Dendritic cell treated with granulocyte-macrophage colony-stimulating factor and Interleukin-4, amounts not matched to agents 40 ng/mL and 50 ng/mL, for 4 days (primary cell): Measurements from ENCODE around the gene GRAMD2A.
A peak's percentile ranks its signal among the peaks of the same experiment; 100 is the strongest.

Source experiments
- H3K27ac Mint-ChIP-seq: one replicate; pipeline ENCODE4 v1.8.0; 2022; ENCODE audit warnings: mild to moderate bottlenecking, mixed read lengths
- H3K27me3 Mint-ChIP-seq: one replicate; pipeline ENCODE4 v1.8.0; 2022; ENCODE audit warnings: mild to moderate bottlenecking, mixed read lengths
- H3K36me3 Mint-ChIP-seq: one replicate; pipeline ENCODE4 v1.8.0; 2022; ENCODE audit warnings: low read depth, mixed read lengths
- H3K4me1 Mint-ChIP-seq: one replicate; pipeline ENCODE4 v1.8.0; 2022; ENCODE audit warnings: low read depth, mixed read lengths
- H3K4me3 Mint-ChIP-seq: one replicate; pipeline ENCODE4 v1.8.0; 2022; ENCODE audit warnings: mild to moderate bottlenecking, moderate library complexity, mixed read lengths
- H3K9me3 Mint-ChIP-seq: one replicate; pipeline ENCODE4 v1.8.0; 2022; ENCODE audit warnings: mixed read lengths
- intact Hi-C: fragments of 100-400 bp; cut with micrococcal nuclease; formaldehyde crosslinking; loops from one replicate; pipeline ENCODE4 v1.15.0; 2022

Gene GRAMD2A

DNA sequence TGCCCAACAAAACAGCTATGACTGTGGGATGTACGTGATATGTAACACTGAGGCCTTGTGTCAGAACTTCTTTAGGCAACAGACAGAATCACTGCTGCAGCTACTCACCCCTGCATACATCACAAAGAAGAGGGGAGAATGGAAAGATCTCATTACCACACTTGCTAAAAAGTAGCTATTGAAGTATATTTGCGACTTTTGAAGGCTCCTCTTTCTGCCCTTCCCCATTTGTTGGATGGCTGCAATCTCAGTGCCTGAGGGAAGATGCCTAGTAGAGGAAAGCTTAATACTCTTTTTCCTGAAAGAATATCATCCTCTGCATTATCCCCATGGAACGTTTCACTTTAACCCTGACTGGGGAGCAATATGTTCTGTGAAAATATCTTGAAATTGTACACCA lies 57.5 kb downstream of the GRAMD2A start:
- H3K4me1 Mint-ChIP-seq: peaks cover 6% of the 10 kb centered on the region
- intact Hi-C loops: no loop called here
- H3K9me3 Mint-ChIP-seq: no peaks in the 10 kb centered on the region
- no peak overlapping the region for H3K27ac Mint-ChIP-seq
- H3K36me3 Mint-ChIP-seq: no peaks in the 10 kb centered on the region
- no peaks in the 10 kb centered on the region for H3K27me3 Mint-ChIP-seq
- H3K4me3 Mint-ChIP-seq: no peak overlapping the region

- H3K4me1 Mint-ChIP-seq: peaks cover 6% of the 10 kb centered on the region
- H3K4me3 Mint-ChIP-seq: no peak overlapping the region
- no peaks in the 10 kb centered on the region for H3K36me3 Mint-ChIP-seq
- H3K27me3 Mint-ChIP-seq: no peaks in the 10 kb centered on the region
- no peak overlapping the region for H3K27ac Mint-ChIP-seq
- no peaks in the 10 kb centered on the region for H3K9me3 Mint-ChIP-seq
- intact Hi-C loops: no loop called here
Measured at GRCh38 chr15:72139667-72140066, 57.9 kb downstream of the GRAMD2A start.

DNA sequence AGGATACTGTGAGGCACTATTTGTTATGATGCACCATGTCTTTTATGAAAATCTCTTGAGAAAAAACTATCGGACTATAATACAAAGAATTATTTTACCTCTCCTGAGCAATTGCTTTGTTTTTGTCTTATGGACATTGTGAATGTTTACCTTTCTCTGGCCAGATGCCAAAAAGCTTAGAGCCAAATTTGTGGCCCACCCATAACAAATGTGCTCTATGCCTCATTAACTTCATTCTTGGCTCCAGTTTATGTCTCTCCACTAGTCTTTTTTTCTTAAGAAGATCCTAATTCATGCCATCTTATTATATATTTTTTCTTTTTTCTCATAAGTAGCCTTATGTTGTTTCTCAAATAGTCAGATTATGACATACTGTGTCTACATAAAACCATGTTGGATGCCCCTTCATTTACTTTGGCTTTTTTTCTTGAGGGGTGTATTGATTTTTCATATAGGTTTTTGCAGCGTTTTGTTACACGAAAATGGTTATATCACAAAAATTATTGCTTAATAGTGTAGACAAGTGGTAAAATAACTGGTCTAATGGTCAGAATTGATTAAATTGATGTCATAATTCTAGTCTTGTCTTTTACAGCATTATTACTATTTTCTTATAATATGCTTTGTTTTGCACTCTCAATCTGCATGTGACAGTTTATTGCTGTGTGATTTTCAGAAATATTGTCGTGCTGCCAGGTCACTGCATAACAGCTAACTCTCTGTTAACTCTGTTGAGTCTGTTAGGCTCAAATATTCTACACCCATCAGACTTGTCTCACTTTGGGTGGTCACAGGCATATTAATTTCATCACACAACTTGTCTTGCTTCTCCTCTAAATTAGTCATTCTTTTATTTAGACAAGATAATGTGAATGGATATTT lies 61.2 kb downstream of the GRAMD2A start:
- H3K27me3 Mint-ChIP-seq: no peaks in the 10 kb centered on the region
- H3K4me1 Mint-ChIP-seq: peaks cover 2% of the 10 kb centered on the region
- H3K27ac Mint-ChIP-seq: no peak overlapping the region
- intact Hi-C loops: no loop called here
- H3K36me3 Mint-ChIP-seq: no peaks in the 10 kb centered on the region
- H3K9me3 Mint-ChIP-seq: no peaks in the 10 kb centered on the region
- no peak overlapping the region for H3K4me3 Mint-ChIP-seq

DNA sequence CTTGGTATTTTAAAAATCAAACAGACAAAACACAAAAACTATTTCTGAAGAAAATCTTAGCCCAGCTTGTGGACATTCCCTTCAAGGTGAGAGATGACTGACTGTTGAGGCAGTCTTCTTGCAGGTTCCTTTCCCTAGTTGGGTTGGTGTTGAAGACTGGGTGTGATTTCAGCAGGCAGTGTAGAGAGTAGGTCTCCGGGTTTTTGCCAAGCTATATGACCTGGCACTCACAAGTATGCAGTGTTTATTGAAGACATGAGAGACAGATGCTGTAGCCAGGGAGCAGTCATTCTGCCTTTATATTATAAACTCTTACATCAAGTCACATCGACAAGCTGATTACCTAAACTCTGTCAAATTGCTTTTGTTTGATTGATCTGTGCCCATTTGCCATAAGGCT lies 61.9 kb downstream of the GRAMD2A start:
- Mint-ChIP-seq H3K27ac (no peak overlapping the region), H3K4me1 (no peaks in the 10 kb centered on the region), H3K27me3 (no peaks in the 10 kb centered on the region), H3K4me3 (no peak overlapping the region), H3K9me3 (no peaks in the 10 kb centered on the region), H3K36me3 (no peaks in the 10 kb centered on the region)
- intact Hi-C loops: no loop called here

DNA sequence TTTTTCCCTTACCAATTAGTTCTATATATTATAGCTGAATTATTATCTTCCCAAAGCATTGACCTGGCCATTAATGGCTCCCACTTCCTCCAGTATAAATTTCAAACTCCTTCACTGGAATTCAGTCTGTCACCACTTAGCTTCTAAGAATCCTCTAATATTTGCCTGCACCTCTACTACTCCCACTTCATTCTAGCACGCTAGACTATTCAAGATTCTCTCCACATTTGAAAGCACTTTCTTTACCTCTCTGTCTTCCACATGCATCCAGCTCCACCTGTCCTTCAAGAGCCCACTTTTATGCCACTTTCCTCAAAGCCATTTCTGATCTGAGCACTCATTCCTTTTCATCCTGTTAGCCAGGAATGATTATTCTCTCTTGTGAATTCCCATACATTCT lies 64.4 kb downstream of the GRAMD2A start:
- Mint-ChIP-seq H3K9me3 (no peaks in the 10 kb centered on the region), H3K27ac (no peak overlapping the region), H3K4me1 (no peaks in the 10 kb centered on the region), H3K4me3 (no peak overlapping the region), H3K27me3 (no peaks in the 10 kb centered on the region), H3K36me3 (no peaks in the 10 kb centered on the region)
- intact Hi-C loops: no loop called here

DNA sequence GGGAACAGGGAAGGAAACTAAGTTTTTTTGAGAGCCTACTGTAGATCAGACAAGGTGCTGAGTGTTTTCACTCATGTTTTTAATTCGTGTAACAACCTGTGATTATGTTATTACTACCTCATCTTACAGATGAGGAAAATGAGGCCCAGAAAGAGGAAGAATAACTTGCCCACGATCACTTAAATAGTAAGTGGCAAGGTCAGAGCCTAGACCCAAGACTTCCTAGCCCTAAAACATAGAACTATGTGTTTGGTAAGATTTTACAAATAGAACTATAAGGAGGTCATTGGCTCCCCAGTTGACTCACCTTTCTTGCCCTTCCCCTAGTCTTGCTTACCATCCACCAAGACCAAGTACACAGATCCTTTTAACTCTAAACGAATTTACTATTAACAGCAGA lies 65.7 kb downstream of the GRAMD2A start:
- intact Hi-C loops: no loop called here
- H3K27me3 Mint-ChIP-seq: no peaks in the 10 kb centered on the region
- H3K9me3 Mint-ChIP-seq: no peaks in the 10 kb centered on the region
- H3K36me3 Mint-ChIP-seq: no peaks in the 10 kb centered on the region
- H3K4me3 Mint-ChIP-seq: no peak overlapping the region
- no peaks in the 10 kb centered on the region for H3K4me1 Mint-ChIP-seq
- H3K27ac Mint-ChIP-seq: no peak overlapping the region

DNA sequence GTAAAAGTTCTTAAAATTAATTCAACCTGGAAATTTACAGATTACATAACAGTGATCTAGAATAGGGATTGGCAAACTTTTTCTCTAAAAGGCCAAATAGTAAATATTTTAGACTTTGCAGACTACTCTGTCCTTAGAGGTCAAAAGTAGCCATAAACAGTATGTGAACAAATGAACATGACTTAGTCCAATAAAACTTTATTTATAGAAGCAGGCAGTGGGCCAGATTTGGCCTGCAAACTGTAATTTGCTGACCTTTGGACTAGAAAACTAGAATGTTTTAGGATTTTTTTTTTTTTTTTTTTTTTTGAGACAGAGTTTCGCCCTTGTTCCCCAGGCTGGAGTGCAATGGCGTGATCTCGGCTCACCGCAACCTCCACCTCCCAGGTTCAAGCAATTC lies 67.3 kb downstream of the GRAMD2A start:
- Mint-ChIP-seq H3K27me3 (no peaks in the 10 kb centered on the region), H3K27ac (no peak overlapping the region), H3K36me3 (no peaks in the 10 kb centered on the region), H3K9me3 (no peaks in the 10 kb centered on the region), H3K4me3 (no peak overlapping the region), H3K4me1 (no peaks in the 10 kb centered on the region)
- intact Hi-C loops: no loop called here

DNA sequence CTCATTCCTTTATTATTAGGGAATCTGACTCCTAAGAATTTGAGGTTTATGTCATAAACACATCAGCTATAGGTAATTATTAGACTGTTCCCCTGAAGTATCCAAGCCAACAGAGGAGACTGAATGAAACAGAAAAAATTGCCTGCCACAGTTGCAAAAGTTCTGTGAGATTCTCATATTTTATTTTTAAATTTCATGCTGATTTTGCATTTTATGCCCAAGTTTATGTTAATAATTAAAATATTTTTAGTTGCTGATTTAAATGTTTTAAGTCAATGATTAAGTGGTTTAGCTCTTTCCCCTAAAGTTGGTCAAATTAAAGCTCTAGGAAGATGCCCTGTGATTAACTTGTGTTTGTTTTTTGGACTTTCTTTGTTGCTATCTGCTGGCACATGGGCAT lies 69.2 kb downstream of the GRAMD2A start:
- H3K36me3 Mint-ChIP-seq: no peaks in the 10 kb centered on the region
- no peak overlapping the region for H3K27ac Mint-ChIP-seq
- no peaks in the 10 kb centered on the region for H3K9me3 Mint-ChIP-seq
- intact Hi-C loops: no loop called here
- H3K4me3 Mint-ChIP-seq: no peak overlapping the region
- H3K27me3 Mint-ChIP-seq: no peaks in the 10 kb centered on the region
- no peaks in the 10 kb centered on the region for H3K4me1 Mint-ChIP-seq

DNA sequence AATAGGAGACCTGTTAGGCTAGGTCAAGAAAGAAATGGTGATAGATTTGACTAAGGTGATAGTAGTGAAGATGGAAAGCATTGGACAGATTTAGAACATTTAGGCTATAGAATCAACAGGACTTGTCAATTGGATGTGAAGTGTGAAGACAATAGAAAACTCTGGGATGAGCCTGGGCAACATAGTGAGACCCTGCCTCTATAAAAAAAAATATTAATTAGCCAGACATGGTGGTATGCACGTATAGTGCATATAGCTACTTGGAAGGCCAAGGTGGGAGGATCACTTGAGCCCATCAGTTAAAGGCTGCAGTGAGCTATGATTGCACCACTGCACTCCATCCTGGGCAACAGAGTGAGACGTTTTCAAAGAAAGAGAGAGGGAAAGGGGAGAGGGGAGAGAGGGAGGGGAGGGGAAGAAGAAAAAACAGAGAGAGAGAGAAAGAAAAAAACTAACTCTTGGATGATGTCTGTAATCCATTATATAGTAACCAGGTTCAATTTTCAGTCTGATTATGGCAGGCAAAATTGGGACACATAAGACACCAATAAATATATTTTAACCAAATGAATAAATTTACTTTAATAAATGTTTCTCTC lies 69.8 kb downstream of the GRAMD2A start:
- Mint-ChIP-seq H3K4me1 (no peaks in the 10 kb centered on the region), H3K27ac (no peak overlapping the region), H3K4me3 (no peak overlapping the region), H3K36me3 (no peaks in the 10 kb centered on the region), H3K9me3 (no peaks in the 10 kb centered on the region), H3K27me3 (no peaks in the 10 kb centered on the region)
- intact Hi-C loops: no loop called here

DNA sequence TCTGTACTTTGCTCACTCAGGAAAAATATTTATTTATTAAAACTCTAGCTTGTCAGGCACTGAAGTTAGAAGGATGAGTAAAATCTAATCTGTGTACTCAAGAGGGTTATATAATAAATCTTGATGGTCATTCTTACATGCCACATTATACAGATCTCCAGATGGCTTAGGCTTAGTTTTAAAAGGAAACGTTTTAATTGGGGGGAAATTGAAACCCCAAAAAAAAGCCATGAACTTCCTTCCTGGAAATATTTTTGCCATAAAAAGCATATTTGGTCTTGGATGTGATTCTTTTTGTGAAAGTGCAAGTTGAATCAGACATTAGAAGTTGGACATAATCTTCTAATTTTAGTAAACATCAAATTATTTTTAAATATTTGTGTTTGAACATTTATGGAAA lies 73.4 kb downstream of the GRAMD2A start:
- intact Hi-C loops: no loop called here
- Mint-ChIP-seq H3K9me3 (no peaks in the 10 kb centered on the region), H3K4me3 (no peak overlapping the region), H3K27me3 (no peaks in the 10 kb centered on the region), H3K36me3 (no peaks in the 10 kb centered on the region), H3K27ac (no peak overlapping the region), H3K4me1 (peaks cover 5% of the 10 kb centered on the region)

GRCh38 chr15:72118017-72118978 lies 79.3 kb downstream of the GRAMD2A start, which contains the start of the genes MYO9A and SENP8:
MYO9A (minus strand) TSS chr15:72118150; CDS start chr15:72046563, 71,587 bp downstream.
SENP8 (plus strand) TSS chr15:72118403; CDS start chr15:72139624, 21,221 bp downstream.
- Mint-ChIP-seq H3K27ac (peak within 1 kb of the TSS; percentile 99), H3K36me3 (peaks cover 18% of the 10 kb centered on the region), H3K9me3 (no peaks in the 10 kb centered on the region), H3K4me1 (peaks cover 38% of the 10 kb centered on the region), H3K4me3 (peak within 1 kb of the TSS; percentile 91), H3K27me3 (no peaks in the 10 kb centered on the region)
- intact Hi-C loops: loop anchor here (10.0 kb wide), 1 partner anchor 1517 kb away; the partner anchor contains the start of gene NPTN

DNA sequence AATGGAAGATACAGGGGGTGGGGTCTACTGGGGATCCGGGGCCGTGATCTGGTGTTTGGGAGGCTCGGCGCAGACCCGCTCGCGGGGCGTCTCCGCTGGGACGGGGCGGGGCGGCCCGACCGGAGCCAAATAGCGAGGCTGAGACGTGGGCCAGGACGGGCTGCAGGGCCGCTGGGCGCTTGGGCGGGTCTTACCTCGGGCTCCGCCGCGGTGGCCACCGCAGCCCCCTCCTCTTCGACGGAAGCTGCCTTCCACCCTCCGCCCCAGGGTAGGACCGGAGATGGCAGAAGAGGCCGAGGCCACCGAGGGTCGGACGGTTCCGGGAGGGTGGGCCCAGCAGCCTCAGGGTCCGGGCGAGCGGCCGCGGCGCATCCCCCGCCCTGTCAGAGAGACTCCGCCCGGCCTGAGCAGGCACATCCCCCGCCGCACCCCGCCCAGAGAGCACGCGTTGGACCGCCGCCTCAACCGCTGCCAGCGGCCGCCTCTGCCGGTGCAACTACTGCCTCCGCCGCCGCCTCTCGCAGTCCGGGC lies 80.0 kb downstream of the GRAMD2A start:
- H3K27me3 Mint-ChIP-seq: no peaks in the 10 kb centered on the region
- peak overlapping the region; percentile 91 for H3K4me3 Mint-ChIP-seq
- H3K9me3 Mint-ChIP-seq: no peaks in the 10 kb centered on the region
- peaks cover 18% of the 10 kb centered on the region for H3K36me3 Mint-ChIP-seq
- H3K27ac Mint-ChIP-seq: peak overlapping the region; percentile 99
- intact Hi-C loops: loop anchor here (10.0 kb wide), 1 partner anchor 1517 kb away; the partner anchor contains the start of gene NPTN
- peaks cover 38% of the 10 kb centered on the region for H3K4me1 Mint-ChIP-seq

- Mint-ChIP-seq H3K27ac (peak overlapping the region; percentile 99), H3K4me1 (peaks cover 38% of the 10 kb centered on the region), H3K9me3 (no peaks in the 10 kb centered on the region), H3K4me3 (peak overlapping the region; percentile 91), H3K27me3 (no peaks in the 10 kb centered on the region), H3K36me3 (peaks cover 18% of the 10 kb centered on the region)
- intact Hi-C loops: loop anchor here (10.0 kb wide), 1 partner anchor 1518 kb away; the partner anchor contains the start of gene NPTN
Measured at GRCh38 chr15:72116731-72117485, 80.7 kb downstream of the GRAMD2A start.
